HG03342 (cell line): ENCODE results near the gene RXRA.

Experiments
- ATAC-seq: cut with Tn5 transposase; IDR thresholded peaks from one replicate; pipeline ENCODE4 v1.9.1; 2021; ENCODE audit warnings: mild to moderate bottlenecking, moderate library complexity; ENCODE audit not compliant: unreplicated experiment

RXRA gene

DNA sequence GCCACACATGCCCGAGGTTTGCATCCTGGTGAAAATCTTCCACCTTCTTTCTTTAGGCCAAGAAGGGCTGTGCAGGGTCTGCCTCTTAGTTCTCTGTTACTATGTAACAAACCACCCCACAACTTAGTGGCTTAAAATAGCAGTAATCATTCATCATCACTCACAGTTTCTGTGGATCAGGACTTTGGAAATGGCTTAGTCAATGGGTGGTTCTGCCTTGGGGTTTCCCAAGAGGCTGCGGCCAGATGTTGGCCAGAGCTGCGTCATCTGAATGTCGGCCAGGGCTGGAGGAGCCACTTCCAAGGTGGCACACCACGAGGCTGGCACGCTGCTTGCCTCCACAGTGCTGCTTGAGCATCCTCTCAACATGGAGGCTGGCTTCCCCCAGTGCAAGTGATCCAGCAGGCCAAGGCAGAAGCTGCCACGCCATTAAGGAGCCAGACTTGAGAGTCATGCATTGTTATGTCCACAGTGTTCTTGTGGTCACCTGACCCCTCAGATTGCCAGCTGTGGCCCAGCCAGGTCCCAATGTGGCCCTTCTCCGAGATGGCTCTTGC lies 135.2 kb downstream of the RXRA start:
- ATAC-seq = no peak

DNA sequence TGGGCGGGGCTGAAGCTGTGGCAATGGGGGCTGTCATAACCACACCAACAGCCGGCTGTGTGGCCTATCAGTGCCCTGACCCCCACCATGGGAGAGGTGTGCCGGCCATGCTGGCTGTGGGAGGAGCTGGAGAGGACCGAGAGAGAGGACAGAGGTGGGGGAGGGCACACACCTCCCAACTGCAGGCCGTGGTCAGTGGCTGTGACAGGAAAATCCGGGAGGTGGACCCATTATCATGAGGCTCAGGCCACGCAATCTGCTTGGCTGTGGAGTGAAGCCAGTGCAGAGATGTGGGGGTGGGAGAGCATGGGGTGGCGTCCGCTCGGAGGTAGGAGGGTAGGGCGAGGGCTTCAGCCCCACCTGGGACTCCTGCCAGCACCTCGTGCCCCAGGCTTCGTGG lies 136.1 kb downstream of the RXRA start:
- ATAC-seq = no peak

DNA sequence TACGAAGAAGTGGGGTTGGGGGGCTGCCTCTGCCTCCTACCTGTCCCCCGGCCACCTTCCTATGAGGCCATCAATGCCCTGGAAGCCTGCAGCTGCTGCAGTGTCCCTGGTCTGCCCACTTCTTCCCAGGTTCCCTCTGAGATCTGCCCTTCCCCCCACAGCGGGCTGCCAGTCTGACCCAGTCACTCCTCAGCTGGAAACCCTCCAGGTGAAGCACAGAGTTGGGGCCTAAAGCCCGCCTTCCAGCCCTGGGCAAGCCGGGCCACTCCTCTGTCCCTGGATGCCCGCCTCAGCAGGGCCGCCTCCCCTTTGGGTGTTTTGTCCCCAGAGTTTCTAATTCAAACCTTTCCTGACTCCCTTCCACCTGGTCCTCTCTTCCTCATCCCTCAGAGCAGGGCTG lies 137.0 kb downstream of the RXRA start:
- ATAC-seq = no peak

DNA sequence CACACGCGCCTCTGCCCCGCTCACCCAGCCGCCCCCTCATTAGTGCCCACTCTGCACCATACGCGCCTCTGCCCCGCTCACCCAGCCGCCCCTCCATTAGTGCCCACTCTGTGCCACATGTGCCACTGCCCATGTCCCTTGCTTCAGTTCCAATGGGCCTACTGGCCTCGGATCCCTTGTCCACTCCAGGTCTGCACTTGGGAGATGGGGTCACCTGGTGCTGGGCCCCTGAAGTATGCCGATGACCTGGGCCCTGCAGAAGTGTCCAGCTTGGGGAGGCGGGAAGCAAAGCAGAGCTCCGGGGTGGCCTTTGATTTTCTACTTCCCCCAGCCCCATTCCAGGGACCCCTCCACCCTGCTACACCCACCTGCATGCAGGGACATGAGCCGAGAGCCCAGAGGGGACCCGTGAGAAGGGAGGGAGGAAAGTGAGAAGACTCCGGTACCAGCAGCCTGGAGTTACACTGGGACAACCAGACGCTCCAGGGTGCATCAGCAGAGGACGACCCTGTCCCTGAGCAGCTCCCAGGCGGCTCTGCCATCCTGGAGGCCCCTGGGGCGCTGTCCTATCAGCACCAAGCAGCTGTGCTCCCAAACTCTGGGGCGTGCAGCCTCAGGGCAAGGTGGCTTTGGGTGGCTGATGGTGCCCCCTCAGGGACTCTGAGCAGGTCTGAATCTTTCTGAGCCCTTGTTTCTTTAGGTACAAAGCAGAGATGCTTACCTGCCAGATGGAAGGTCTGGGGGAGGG lies 140.8 kb downstream of the RXRA start:
- no peak for ATAC-seq

DNA sequence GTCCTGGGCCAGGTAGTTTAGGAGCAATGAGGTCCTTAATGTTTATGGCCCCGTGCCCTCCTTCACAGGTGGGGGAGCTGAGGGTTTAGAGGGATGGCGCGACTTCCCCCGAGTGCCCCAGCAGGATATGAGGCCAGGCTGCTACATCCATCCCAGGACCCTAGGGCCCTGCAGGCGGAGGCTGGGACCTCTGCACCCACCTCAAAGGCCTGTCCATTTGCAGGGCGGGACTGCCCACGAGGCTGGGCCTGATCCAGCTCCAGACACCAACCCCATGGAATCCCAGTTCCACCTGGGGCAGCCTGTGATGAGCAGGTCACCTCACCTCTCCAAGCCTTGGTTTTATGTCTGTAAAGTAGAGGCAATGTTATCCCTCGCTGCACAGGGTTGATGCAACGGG lies 142.1 kb downstream of the RXRA start:
- no peak for ATAC-seq

DNA sequence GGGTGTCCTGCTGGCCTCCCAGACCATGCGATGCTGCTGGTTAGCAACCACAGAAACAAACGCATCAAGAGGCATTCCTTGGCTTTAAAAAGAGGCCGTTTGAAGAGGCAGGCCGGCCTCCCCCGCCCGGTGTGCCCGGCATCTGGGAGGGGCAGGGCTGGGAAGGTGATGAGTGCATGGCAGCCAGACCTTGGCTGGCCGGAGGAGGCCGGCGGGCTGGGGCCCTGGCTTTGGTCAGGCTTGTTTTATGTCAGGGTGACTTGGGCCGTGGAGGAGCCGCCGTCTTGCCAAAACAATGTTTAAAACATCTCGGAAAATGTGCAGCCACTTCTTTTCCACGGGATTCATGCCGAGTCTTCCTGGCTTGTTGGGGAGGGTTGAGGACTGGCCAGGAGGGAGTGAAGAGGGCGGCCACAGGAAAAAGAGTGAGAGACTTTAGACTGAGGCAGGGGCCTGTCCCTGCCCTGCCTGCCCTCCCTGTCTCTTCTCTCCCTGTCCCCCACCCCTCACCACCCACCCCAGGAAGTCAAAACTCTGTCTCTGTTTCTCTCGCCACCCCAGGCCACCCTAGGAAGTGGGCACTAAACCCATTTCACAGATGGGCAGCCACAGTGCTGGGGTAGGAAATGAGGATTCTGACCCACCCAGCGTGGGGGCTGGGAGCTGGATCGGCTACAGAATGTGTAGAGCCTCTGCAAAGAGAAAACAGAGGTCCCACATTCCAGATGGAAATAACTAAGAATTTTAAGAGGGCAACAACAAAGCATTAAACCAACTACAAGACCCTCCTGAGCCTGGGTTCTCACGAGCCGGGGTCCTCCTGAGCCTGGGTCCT lies 143.0 kb downstream of the RXRA start:
- ATAC-seq = no peak

DNA sequence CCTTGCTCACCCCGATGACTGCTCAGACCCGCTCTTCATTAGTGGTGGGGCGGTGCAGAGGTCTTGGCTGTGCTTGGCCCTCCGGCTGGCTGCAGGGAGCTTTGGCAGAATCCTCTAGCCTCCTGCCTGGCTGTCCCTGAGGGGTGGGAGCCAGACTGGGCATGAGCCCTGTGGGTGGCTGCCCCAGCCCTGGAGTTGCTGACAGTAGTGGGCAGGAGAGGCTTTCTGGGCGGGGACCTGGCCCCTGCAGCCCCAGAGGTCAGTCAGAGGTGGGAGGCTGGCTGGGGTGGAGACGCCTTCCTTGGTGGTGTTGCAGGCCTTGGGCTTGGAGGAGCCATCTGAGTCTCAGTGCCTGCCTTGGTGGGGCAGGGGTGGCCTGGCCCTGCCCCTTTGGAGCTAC lies 146.0 kb downstream of the RXRA start:
- ATAC-seq = no peak

DNA sequence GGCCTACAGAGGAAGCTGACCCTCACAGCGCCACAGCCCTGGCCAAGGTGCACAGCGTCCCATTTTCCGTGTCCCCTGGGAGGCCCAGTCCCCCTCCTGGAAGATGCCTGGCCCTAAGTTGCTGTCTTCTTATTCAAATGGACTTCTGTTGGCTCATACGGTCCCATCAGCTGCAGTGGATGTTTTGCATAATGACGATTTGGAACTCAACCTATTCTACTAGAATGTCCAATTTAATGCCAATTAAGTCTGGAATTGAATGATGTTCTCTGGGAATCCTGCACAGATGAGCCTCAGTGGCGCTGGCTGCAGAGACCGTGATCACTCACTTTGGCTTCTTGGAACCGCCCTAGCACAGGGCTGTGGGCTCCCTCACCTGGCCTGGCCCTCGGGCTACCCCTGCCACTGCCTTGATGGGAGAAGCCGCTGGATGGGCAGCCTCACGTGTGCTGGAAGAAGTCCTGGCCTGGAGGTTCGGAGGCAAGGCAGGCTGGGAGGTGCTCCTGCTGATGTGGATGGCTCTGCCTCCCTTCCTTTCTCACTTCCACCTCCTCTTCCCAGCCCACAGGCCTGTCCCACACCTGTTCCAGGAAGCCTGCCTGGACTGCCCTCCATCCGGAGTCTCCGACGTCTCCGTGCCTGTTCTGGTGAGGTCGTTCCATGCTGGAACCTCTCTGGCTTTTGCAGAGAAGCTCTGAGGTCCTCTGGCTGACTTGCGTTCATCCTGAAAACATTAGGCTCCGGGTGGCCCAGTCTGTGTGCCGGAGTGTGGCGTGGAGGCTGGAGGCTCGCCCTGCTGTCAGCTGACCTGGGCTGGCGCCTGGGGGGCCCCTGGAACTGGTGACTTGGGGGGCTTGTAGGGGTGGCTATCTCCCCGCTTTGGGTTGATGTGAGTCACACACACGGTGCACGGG lies 147.1 kb downstream of the RXRA start:
- no peak for ATAC-seq

DNA sequence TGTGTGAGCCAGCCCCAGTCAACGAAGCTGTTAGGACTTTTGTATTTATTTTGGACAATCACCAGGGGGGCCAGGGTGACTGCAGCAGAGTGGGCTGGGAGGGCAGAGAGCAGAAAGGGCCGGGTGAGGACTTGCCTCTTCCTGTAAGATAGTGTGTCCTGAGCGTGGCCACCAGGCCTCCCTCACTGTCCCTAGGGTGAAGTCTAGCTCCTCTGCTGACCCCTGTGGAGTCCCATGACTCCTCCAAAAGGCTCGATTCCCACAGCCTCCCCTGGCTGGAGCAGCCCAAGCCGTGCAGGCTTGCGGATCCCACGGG lies 147.8 kb downstream of the RXRA start:
- no peak for ATAC-seq

DNA sequence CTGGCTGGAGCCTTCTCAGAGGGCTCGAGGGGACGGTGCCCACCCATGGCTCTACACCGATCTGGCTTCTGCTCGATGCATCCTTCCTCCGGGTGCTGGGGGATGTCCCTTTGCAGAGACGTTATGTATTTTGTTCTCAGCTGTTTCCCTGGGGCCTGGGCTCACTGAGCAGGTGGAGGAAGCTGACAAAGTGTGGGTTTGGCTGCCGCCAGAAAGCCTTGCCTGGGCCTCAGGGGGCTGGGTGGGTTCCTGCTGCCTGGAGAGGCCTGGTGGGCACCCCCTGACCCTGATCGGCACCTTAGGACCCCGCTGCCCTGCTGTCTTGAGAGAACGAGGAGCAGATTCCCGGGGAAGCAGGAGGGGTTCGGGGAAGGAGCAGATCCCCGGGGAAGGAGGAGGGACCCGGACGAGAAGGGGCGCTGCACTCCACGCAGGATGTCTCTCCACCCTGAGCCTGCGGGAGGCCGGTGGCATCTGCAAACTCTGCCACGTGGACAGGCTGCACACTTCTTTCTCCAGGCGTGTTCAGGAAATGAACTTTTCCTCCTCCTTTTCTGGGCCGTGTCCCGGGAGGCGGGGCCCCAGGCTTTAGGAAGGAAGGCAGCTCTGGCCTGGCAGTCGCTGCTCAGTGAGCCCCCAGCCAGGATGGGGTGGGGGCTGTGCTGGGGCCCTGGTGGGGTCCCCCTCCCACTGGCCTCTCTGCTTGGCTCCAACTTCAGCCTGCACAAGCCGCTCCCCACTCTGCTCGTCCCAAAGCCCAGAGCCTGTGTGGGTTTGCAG lies 148.9 kb downstream of the RXRA start:
- ATAC-seq = no peak

DNA sequence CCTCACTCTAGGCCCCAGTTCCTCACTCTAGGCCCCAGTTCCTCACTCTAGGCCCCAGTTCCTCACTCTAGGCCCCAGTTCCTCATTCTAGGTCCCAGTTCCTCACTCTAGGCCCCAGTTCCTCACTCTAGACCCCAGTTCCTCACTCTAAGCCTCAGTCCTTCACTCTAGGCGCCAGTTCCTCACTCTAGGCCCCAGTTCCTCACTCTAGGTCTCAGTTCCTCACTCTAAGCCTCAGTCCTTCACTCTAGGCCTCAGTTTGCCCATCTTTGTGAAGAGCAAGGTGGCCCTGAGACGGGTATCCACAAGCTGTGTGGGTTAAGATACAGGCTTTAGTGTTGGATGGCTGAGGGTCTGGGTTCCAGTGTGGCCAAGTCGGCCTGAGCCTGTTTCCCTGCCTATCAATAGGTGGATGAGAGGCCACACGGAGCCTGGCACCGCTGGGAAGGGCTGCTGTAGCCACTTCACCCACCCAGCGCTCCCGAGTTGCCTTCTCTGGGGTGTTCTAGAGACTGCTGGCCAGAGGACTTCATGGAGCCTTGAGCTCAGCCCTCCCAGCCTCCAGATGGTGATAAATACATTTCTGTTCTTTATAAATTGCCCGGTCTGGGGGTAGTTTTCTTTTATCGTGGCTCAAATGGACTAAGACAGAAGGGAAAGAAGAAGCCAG lies 150.2 kb downstream of the RXRA start:
- no peak for ATAC-seq

DNA sequence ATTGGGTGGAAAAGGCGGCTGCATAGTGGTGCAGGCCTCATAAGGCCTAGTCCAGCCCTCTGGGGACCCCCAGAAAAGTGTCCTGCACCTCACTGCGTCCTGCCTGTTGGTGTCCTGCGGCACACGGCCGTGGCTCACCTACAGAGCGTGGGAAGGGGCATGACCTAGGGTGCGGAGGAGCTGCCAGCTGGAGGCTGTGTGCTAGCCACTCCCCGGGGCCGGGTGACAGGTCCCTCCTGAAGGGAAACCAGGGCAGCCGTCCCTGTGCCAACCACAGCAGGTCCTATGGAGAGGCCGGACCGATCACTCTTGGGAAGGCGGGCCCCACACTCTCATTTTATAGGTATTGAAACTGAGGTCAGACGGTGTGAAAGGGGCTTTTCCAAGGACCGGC lies 150.7 kb downstream of the RXRA start:
- no peak for ATAC-seq

DNA sequence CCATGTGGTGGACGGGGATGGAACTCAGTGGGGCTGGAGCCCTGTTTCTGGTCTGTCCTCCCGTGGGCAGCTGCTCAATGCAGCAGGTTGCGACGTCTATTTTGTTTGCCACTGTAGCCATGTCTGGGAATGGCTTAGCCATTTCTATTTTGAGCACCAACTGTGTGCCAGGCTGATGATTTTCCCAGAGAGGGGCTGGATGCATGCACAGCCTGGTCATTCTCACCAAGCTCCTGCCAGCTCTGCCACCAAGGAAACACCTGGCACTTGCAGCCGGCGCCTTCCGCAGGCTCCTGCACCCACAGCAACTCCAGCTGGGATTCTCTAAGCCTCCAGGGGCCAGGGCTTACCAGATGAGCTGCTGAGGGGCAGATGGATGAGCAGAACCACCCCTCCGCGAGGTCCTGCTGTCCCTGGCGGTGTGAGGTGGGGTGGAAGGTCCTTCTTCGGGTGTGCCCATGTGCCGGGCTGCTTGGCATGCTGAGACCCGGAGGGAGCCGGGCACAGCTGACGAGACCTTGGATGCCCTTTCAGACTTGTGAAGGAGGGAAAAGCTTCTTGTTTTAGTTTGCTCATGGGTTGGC lies 151.2 kb downstream of the RXRA start:
- no peak for ATAC-seq

DNA sequence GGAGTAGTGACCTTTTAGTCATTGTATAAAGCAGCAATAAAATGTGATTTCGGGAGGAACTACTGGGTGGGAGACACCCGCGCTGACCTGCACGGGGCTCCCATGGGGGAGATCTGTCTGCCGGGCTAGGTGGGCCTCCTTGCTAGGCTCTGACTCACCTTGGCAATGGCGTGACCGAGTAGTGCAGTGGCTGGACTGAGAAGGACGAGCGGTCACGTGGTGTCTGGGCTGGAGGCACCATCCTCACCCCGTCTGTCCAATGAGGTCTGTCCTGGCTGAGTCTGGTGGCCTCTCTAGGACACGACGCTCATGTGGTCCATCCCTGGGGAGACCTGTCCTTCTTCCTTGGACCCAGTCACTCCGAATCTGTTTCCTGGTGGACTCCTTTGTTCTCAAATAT lies 151.7 kb downstream of the RXRA start:
- no peak for ATAC-seq

DNA sequence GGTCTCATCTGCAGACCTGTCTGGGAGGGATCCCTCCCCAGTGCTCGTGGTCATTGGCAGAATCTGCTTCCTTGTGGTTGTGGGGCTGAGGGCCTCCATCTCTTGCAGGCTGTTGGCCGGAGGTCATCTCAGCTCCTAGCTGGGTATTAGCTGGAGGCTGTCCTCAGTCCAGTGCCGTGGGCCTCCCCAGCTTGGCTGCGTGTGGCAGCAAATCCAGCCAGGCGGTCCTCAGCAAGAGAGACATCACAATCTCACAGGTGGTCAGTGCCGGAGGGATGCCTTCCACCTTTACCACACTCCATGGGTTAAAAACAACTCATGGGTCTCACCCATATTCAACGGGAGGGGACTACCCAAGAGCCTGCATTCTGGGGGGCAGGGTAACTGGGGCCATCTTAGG lies 155.5 kb downstream of the RXRA start:
- no peak for ATAC-seq

DNA sequence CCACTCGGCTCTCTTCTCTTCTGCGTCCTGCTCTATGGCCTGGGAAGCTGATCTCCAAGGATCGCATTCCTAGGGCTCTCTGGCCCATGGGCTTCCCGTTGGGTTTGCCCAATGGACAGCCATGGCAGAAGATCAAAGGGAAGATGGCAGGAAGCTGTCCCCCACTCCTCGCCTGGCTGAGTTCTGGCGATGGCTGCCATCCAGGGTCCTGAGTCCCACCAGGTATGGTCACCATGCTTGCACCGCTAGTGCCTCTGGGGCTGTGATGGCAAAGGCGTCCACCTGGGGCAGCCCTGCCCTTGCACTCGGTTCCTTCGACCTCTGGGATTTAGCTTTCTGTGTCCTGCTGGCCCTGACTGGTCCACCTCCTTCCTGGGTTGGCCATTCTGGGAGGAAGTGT lies 156.0 kb downstream of the RXRA start:
- ATAC-seq = no peak

DNA sequence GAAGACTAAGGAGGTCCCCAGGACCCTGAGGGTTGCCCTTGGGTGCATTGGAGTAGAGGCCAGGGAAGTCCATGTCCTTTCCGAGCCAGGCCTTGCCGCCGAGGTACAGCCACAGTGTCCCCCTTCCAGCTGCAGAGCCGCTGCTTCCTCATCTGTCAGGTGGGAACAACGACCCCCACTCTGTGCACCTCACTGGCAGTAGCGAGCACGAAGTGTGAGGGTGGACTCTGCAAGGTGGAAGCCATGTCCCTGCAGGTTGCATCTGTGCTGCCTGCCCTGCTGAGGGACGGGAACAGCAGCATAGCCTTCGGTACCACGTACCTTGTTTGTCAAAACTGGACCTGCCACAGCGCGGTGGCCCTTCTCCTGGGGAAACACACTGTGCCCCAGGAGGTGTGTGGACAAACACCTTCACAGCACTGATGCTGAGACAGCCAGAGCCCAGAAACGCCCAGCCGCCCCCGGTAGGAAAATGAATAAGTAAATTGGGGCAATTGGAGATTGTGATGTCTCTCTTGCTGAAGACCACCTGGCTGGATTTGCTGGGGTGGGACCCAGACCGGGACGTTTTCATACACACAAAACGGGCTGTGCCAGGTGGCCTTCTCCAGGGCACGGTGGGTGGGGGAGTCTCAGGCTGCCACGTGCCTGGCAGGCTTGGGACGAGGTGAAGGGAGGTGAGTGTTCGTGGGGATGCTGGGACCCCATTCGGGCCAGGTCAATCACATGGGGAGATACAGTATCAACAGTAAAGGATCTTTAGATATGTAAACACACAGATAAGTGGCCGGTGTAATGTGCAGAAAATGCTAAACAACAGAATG lies 157.3 kb downstream of the RXRA start:
- ATAC-seq = no peak

DNA sequence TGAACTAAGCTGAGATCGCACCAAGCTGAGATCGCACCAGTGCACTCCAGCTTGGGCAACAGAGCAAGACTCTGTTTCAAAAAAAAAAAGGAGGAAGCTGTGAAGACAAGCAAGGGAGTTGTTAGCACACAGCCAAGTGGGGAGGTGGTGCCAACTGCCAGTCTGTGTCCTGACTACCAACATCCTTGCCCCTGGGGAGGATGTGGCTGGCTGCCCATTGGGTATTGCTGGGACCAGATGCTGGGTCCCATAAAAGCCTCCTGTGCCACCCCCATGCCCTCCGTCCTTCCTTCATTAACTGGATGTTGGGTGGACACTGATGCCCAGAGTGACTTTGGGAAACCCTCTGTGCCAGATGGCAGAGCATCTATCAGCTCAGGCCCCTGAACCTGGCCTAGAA lies 158.2 kb downstream of the RXRA start:
- ATAC-seq = no peak

DNA sequence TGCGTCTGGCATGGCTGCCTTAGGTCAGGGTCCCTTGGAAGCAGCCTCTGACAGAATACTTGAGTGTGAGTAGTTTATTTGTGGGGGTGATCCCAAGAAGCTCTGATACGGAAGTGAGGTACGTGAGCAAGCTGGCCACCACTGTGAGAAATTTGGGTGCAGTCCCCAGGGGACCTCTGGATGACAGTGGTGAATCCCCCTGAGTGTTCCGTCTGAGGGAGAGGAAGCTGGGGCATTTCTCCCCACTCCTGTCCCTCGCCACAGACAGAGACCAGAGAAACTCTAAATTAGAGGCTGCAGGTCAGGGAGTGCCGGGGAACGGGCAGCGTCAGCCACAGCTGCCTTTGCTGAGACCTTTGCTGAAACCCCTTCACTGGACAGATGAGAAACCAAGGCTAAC lies 159.4 kb downstream of the RXRA start:
- ATAC-seq = no peak
